IMR-90 (cell line): ENCODE measurements around the gene AUTS2. TPM values are rescaled to one million over a fixed set of nuclear protein-coding genes. Genes with fewer than 3 reads are reported as not detected.

Experiments
- ATAC-seq: fragments of 200-7000 bp; cut with Tn5 transposase; 2 replicates; pipeline ENCODE4 v1.9.1; 2020; ENCODE audit warnings: low read depth, mild to moderate bottlenecking, moderate library complexity
- BruUV-seq: library from RNA; stranded (reverse); fragments of 400-500 nt; replicated peaks from 2 replicates; lab custom pipeline; 2021; lab: Mats Ljungman, UMichigan
- CTCF ChIA-PET: fragments of 300-600 bp; formaldehyde crosslinking; extraction: SDS; loops from one replicate; lab custom pipeline; 2021; ENCODE audit warnings: antibody characterized with exemption; lab: Yijun Ruan, JAX
- POLR2A ChIA-PET: fragments of 300-600 bp; sonication (Branson Sonifier 250); formaldehyde crosslinking; loops from one replicate; lab custom pipeline; 2022; ENCODE audit warnings: antibody characterized with exemption; ENCODE audit not compliant: unreplicated experiment; lab: Charles Lee
- DNase-seq: peaks from one replicate; pipeline ENCODE4 v3.0.0; 2013
- H2AFZ ChIP-seq: replicated peaks from 2 replicates; pipeline ENCODE3; 2013; ENCODE audit warnings: low read length, mild to moderate bottlenecking; ENCODE audit not compliant: poor library complexity
- H2AK5ac ChIP-seq: 2 replicates; pipeline ENCODE4 v1.6.1; 2013; ENCODE audit warnings: low read depth, low read length, inconsistent platforms
- H2AK9ac ChIP-seq: replicated peaks from 2 replicates; pipeline ENCODE3; 2013; ENCODE audit warnings: mild to moderate bottlenecking, low read depth, low read length, moderate library complexity; ENCODE audit not compliant: poor library complexity
- H2BK120ac ChIP-seq: 2 replicates; pipeline ENCODE4 v1.6.1; 2013; ENCODE audit warnings: low read depth, low read length, inconsistent platforms
- H2BK15ac ChIP-seq: 3 replicates; pipeline ENCODE4 v1.6.1; 2013; ENCODE audit warnings: low read depth, low read length, inconsistent platforms
- H2BK20ac ChIP-seq: 2 replicates; pipeline ENCODE4 v1.6.1; 2013; ENCODE audit warnings: low read depth, mild to moderate bottlenecking, inconsistent platforms, low read length, moderate library complexity
- H2BK5ac ChIP-seq: 2 replicates; pipeline ENCODE4 v1.6.1; 2013; ENCODE audit warnings: mild to moderate bottlenecking, low read depth, low read length, inconsistent platforms; ENCODE audit not compliant: poor library complexity, severe bottlenecking
- H3K14ac ChIP-seq: replicated peaks from 2 replicates; pipeline ENCODE4 v1.6.1; 2013; ENCODE audit warnings: low read depth, low read length, inconsistent platforms
- H3K18ac ChIP-seq: 2 replicates; pipeline ENCODE4 v1.6.1; 2013; ENCODE audit warnings: low read depth, low read length, control low read depth
- H3K23ac ChIP-seq: 2 replicates; pipeline ENCODE4 v1.6.1; 2013; ENCODE audit warnings: low read depth, low read length, inconsistent platforms
- H3K27ac ChIP-seq: 2 replicates; pipeline ENCODE4 v1.5.1; 2013; ENCODE audit warnings: mild to moderate bottlenecking, control low read depth, low read length; ENCODE audit not compliant: insufficient read depth
- H3K27me3 ChIP-seq: 2 replicates; pipeline ENCODE4 v1.6.1; 2013; ENCODE audit warnings: low read length; ENCODE audit not compliant: control insufficient read depth, insufficient read depth
- H3K36me3 ChIP-seq: 2 replicates; pipeline ENCODE4 v1.6.1; 2013; ENCODE audit warnings: low read length, mixed read lengths; ENCODE audit not compliant: control insufficient read depth, insufficient read depth
- H3K4ac ChIP-seq: 2 replicates; pipeline ENCODE4 v1.6.1; 2013; ENCODE audit warnings: low read depth, low read length, inconsistent platforms
- H3K4me1 ChIP-seq: 2 replicates; pipeline ENCODE4 v1.6.1; 2013; ENCODE audit warnings: low read length, mixed read lengths; ENCODE audit not compliant: control insufficient read depth, insufficient read depth
- H3K4me2 ChIP-seq: 2 replicates; pipeline ENCODE4 v1.6.1; 2013; ENCODE audit warnings: low read depth, mild to moderate bottlenecking, control low read depth, low read length, moderate library complexity
- H3K4me3 ChIP-seq: 2 replicates; pipeline ENCODE4 v1.5.1; 2013; ENCODE audit warnings: low read depth, mild to moderate bottlenecking, control low read depth, low read length, moderate library complexity; ENCODE audit not compliant: insufficient read depth
- H3K56ac ChIP-seq: 2 replicates; pipeline ENCODE4 v1.6.1; 2013; ENCODE audit warnings: low read length, inconsistent platforms; ENCODE audit not compliant: insufficient read depth; ENCODE audit errors: extremely low read depth
- H3K79me1 ChIP-seq, 2 experiments: 2 replicates each; pipeline ENCODE4 v1.6.1; 2013; ENCODE audit warnings: low read length in 2 of 2, inconsistent platforms in 1 of 2, low read depth in 1 of 2
- H3K9ac ChIP-seq: 2 replicates; pipeline ENCODE4 v1.6.1; 2013; ENCODE audit warnings: low read depth, low read length, control low read depth
- H3K9me1 ChIP-seq: 2 replicates; pipeline ENCODE4 v1.6.1; 2013; ENCODE audit warnings: low read length, inconsistent platforms; ENCODE audit not compliant: insufficient read depth
- H3K9me3 ChIP-seq: 2 replicates; pipeline ENCODE4 v1.6.1; 2013; ENCODE audit warnings: low read length; ENCODE audit not compliant: control insufficient read depth, insufficient read depth
- H4K20me1 ChIP-seq: 2 replicates; pipeline ENCODE4 v1.6.1; 2013; ENCODE audit warnings: low read length, inconsistent platforms; ENCODE audit not compliant: insufficient read depth
- H4K5ac ChIP-seq: 2 replicates; pipeline ENCODE4 v1.6.1; 2013; ENCODE audit warnings: mild to moderate bottlenecking, low read depth, low read length, control low read depth
- H4K8ac ChIP-seq, 2 experiments: 2 replicates each; pipeline ENCODE4 v1.6.1; 2013; ENCODE audit warnings: low read depth in 2 of 2, low read length in 2 of 2, control low read depth in 1 of 2, inconsistent platforms in 1 of 2
- H4K91ac ChIP-seq: 2 replicates; pipeline ENCODE4 v1.6.1; 2013; ENCODE audit warnings: low read depth, low read length, inconsistent platforms; ENCODE audit not compliant: insufficient read depth
- MAZ ChIP-seq: IDR thresholded peaks from 2 replicates; pipeline ENCODE4 v1.6.1; 2012; ENCODE audit warnings: low read depth, mild to moderate bottlenecking, low read length, improper control_type of control experiment, moderate library complexity, borderline replicate concordance
- WGBS, 2 experiments: methylation state at CpG; one replicate each; pipeline versions ENCODE4 v1.1.5 to v1.1.7; 2013; ENCODE audit warnings: missing lambda C conversion rate in 2 of 2; ENCODE audit not compliant: insufficient read length in 1 of 2; ENCODE audit errors: extremely low coverage in 2 of 2; 5-methylcytosine and 5-hydroxymethylcytosine counted together
- dilution Hi-C: fragments of 300-500 bp; cut with HindIII; formaldehyde crosslinking; loops from one replicate; pipeline ENCODE4 v1.14.3; 2018; ENCODE audit warnings: low sequenced_read_pairs; ENCODE audit not compliant: unreplicated experiment
- in situ Hi-C: fragments of 300-500 bp; cut with MboI; formaldehyde crosslinking; loops from 3 replicates; pipeline ENCODE4 v1.14.3; 2019; ENCODE audit warnings: low sequenced_read_pairs, inconsistent platforms, mixed read lengths
- intact Hi-C: fragments of 100-400 bp; cut with micrococcal nuclease; formaldehyde crosslinking; loops from 2 replicates; pipeline ENCODE4 v1.10.0; 2022
- polyA plus RNA-seq, 3 experiments: library from polyadenylated mRNA; depleted of rRNA; stranded (reverse); fragments of >200 nt; gene quantifications; 2 replicates each; pipeline ENCODE4 v1.2.3, GENCODE V29; 2012; ENCODE audit warnings: low replicate concordance in 1 of 3
- total RNA-seq: library from RNA; depleted of rRNA; stranded (reverse); fragments of >200 nt; gene quantifications from 2 replicates; pipeline ENCODE4 v1.2.3, GENCODE V29; 2012

Gene AUTS2
- total and polyA plus RNA-seq, 2 of the 4 experiments (the other 2 are of a cell fraction) = 0.90 to 3.0 TPM

GRCh38 chr7:69786730-69787395 is 188.6 kb downstream of the AUTS2 start:
- intact Hi-C loops = no loop called here
- H2BK20ac ChIP-seq = no peak overlapping the region
- H3K14ac ChIP-seq = no peak overlapping the region
- H4K91ac ChIP-seq = no peak overlapping the region
- H3K4me1 ChIP-seq = no peaks in the 10 kb centered on the region
- H3K27me3 ChIP-seq = no peaks in the 10 kb centered on the region
- no TSS peak for BruUV-seq
- no peak overlapping the region for H2BK5ac ChIP-seq
- no peak overlapping the region for H2BK15ac ChIP-seq
- no peak overlapping the region for H3K4me2 ChIP-seq
- ATAC-seq = no peak
- no peak overlapping the region for H2AK9ac ChIP-seq
- no peak overlapping the region for H3K4me3 ChIP-seq
- no peak overlapping the region for H2AK5ac ChIP-seq
- no peak overlapping the region for H4K5ac ChIP-seq
- in situ Hi-C loops = no loop called here
- H3K4ac ChIP-seq = no peak overlapping the region
- H3K9ac ChIP-seq = no peak overlapping the region
- POLR2A ChIA-PET = no interaction called here
- no peaks in the 10 kb centered on the region for H3K36me3 ChIP-seq
- no peak overlapping the region for H4K8ac ChIP-seq
- H3K79me1 ChIP-seq = no peaks in the 10 kb centered on the region
- CTCF ChIA-PET = no interaction called here
- no peak overlapping the region for H2BK120ac ChIP-seq
- H3K27ac ChIP-seq = no peak overlapping the region
- DNase-seq = no peak
- H3K23ac ChIP-seq = no peak overlapping the region
- 0 out of 2 replicates have a peak, but pooled peaks cover 1% of the 10 kb centered on the region for H3K9me3 ChIP-seq
- H4K20me1 ChIP-seq = no peaks in the 10 kb centered on the region
- TF ChIP-seq MAZ = no peak
- WGBS, 2 experiments = no CpG with 5 or more reads among the region's 3 CpGs
- H3K18ac ChIP-seq = no peak overlapping the region
- no peak overlapping the region for H2AFZ ChIP-seq
- dilution Hi-C loops = no loop called here
- no peaks in the 10 kb centered on the region for H3K9me1 ChIP-seq
- no peak overlapping the region for H3K56ac ChIP-seq
